ENCODE data around the gene S100A1.
"Not testable (repeated sequence)": the region's sequence is repeated elsewhere in the genome, so short reads cannot be mapped to it uniquely, and the experiment has no call there.

Gene S100A1

GRCh38 chr1:153627715-153628626 lies at the start of gene S100A1:
S100A1 (plus strand) TSS chr1:153628434; CDS start chr1:153630522, 2,088 bp downstream.
- no peak for DNase-seq (ENCODE audit: low read depth in 2 of 2)

- no peak for DNase-seq (ENCODE audit: low read depth in 2 of 2)
Measured at GRCh38 chr1:153578490-153578889, 49.7 kb upstream of the S100A1 start.

GRCh38 chr1:153578936-153579335 lies 49.3 kb upstream of the S100A1 start:
- DNase-seq (ENCODE audit: low read depth in 2 of 2), result no peak

GRCh38 chr1:153582836-153583235 lies 45.4 kb upstream of the S100A1 start:
- DNase-seq (ENCODE audit: low read depth in 2 of 2), result not testable (repeated sequence)

GRCh38 chr1:153583514-153583913 lies 44.7 kb upstream of the S100A1 start:
- DNase-seq (ENCODE audit: low read depth in 2 of 2), result not testable (repeated sequence)

GRCh38 chr1:153583976-153584375 lies 44.3 kb upstream of the S100A1 start:
- DNase-seq (ENCODE audit: low read depth in 2 of 2), result no peak

- no peak for DNase-seq (ENCODE audit: low read depth in 2 of 2)
Measured at GRCh38 chr1:153585006-153585405, 43.2 kb upstream of the S100A1 start.

GRCh38 chr1:153586347-153586746 lies 41.9 kb upstream of the S100A1 start:
- no peak for DNase-seq (ENCODE audit: low read depth in 2 of 2)

- no peak for DNase-seq (ENCODE audit: low read depth in 2 of 2)
Measured at GRCh38 chr1:153587314-153587713, 40.9 kb upstream of the S100A1 start.

- DNase-seq (ENCODE audit: low read depth in 2 of 2), result not testable (repeated sequence)
Measured at GRCh38 chr1:153588033-153588432, 40.2 kb upstream of the S100A1 start.

GRCh38 chr1:153588482-153588881 lies 39.8 kb upstream of the S100A1 start:
- no peak for DNase-seq (ENCODE audit: low read depth in 2 of 2)

- DNase-seq (ENCODE audit: low read depth in 2 of 2), result no peak
Measured at GRCh38 chr1:153592748-153593147, 35.5 kb upstream of the S100A1 start.

GRCh38 chr1:153597206-153597605 lies 31.0 kb upstream of the S100A1 start:
- DNase-seq (ENCODE audit: low read depth in 2 of 2), result peak; percentile 4 to 15

- no peak for DNase-seq (ENCODE audit: low read depth in 2 of 2)
Measured at GRCh38 chr1:153598309-153599172, 29.7 kb upstream of the S100A1 start.

GRCh38 chr1:153599847-153600246 lies 28.4 kb upstream of the S100A1 start:
- DNase-seq (ENCODE audit: low read depth in 2 of 2), result no peak

- no peak for DNase-seq (ENCODE audit: low read depth in 2 of 2)
Measured at GRCh38 chr1:153602749-153603148, 25.5 kb upstream of the S100A1 start.

- DNase-seq (ENCODE audit: low read depth in 2 of 2), result no peak
Measured at GRCh38 chr1:153606194-153606593, 22.0 kb upstream of the S100A1 start.

- no peak for DNase-seq (ENCODE audit: low read depth in 2 of 2)
Measured at GRCh38 chr1:153607381-153607780, 20.9 kb upstream of the S100A1 start.

GRCh38 chr1:153608089-153608682 lies 20.0 kb upstream of the S100A1 start:
- DNase-seq (ENCODE audit: low read depth in 2 of 2), result no peak

GRCh38 chr1:153608742-153609584 lies 19.3 kb upstream of the S100A1 start:
- no peak for DNase-seq (ENCODE audit: low read depth in 2 of 2)

GRCh38 chr1:153609585-153609907 lies 18.7 kb upstream of the S100A1 start:
- DNase-seq (ENCODE audit: low read depth in 2 of 2), result no peak
